Karpas-422 (cell line): ENCODE measurements around the gene CTSC. TPM values are rescaled to one million over a fixed set of nuclear protein-coding genes. Genes with fewer than 3 reads are reported as not detected.
"Not testable (repeated sequence)": the region's sequence is repeated elsewhere in the genome, so short reads cannot be mapped to it uniquely, and the experiment has no call there.

ENCODE experiments used
- DNase-seq: peaks from one replicate; pipeline ENCODE4 v3.0.0-alpha.2; 2015
- H2AFZ ChIP-seq: fragments of 200-600 bp; sonication (generic); 2 replicates; pipeline ENCODE4 v1.6.1; 2014; ENCODE audit warnings: antibody characterized with exemption, low read length, mixed read lengths
- H3K27ac ChIP-seq: fragments of 200-600 bp; sonication (generic); 2 replicates; pipeline ENCODE4 v1.5.1; 2014; ENCODE audit warnings: mild to moderate bottlenecking, low read length, moderate library complexity
- H3K27me3 ChIP-seq: fragments of 200-600 bp; sonication (generic); 2 replicates; pipeline ENCODE4 v1.6.1; 2014; ENCODE audit warnings: low read length, mixed read lengths
- H3K36me3 ChIP-seq: fragments of 200-600 bp; sonication (generic); 2 replicates; pipeline ENCODE4 v1.6.1; 2014; ENCODE audit warnings: low read length, mixed read lengths; ENCODE audit not compliant: insufficient read depth
- H3K4me1 ChIP-seq: fragments of 200-600 bp; sonication (generic); 2 replicates; pipeline ENCODE4 v1.6.1; 2014; ENCODE audit warnings: mild to moderate bottlenecking, low read length, mixed read lengths
- H3K4me2 ChIP-seq: fragments of 200-600 bp; sonication (generic); 2 replicates; pipeline ENCODE4 v1.6.1; 2014; ENCODE audit warnings: low read length, low read depth, mild to moderate bottlenecking; ENCODE audit not compliant: poor library complexity, severe bottlenecking
- H3K4me3 ChIP-seq: fragments of 200-600 bp; sonication (generic); 2 replicates; pipeline ENCODE4 v1.5.1; 2014; ENCODE audit warnings: mild to moderate bottlenecking, antibody characterized with exemption, low read length, mixed read lengths
- H3K79me2 ChIP-seq: fragments of 200-600 bp; sonication (generic); 2 replicates; pipeline ENCODE4 v1.6.1; 2014; ENCODE audit warnings: mild to moderate bottlenecking, low read length, mixed read lengths
- H3K9ac ChIP-seq: fragments of 200-600 bp; sonication (generic); 2 replicates; pipeline ENCODE4 v1.6.0; 2014; ENCODE audit warnings: low read length
- H3K9me2 ChIP-seq: fragments of 200-600 bp; sonication (generic), shearing (Covaris generic); replicated peaks from 2 replicates; pipeline ENCODE4 v1.6.0; 2014; ENCODE audit warnings: mild to moderate bottlenecking, low read length, moderate library complexity; ENCODE audit not compliant: insufficient read depth
- H3K9me3 ChIP-seq: fragments of 300-700, 200-600 bp; sonication (generic); 2 replicates; pipeline ENCODE4 v1.6.1; 2014; ENCODE audit warnings: low read length, mixed read lengths
- H4K20me1 ChIP-seq: fragments of 200-600 bp; sonication (generic); 2 replicates; pipeline ENCODE4 v1.6.1; 2014; ENCODE audit warnings: mild to moderate bottlenecking, antibody characterized with exemption, low read length, low read depth; ENCODE audit not compliant: insufficient read depth
- total RNA-seq: library from RNA; depleted of rRNA; stranded (reverse); fragments of >200 nt; shearing (Covaris generic); gene quantifications from 2 replicates; pipeline ENCODE4 v1.2.3, GENCODE V29; 2014; ENCODE audit warnings: low replicate concordance

CTSC gene
- total RNA-seq, 1 experiment from 2014 or later, result 453 TPM

DNA sequence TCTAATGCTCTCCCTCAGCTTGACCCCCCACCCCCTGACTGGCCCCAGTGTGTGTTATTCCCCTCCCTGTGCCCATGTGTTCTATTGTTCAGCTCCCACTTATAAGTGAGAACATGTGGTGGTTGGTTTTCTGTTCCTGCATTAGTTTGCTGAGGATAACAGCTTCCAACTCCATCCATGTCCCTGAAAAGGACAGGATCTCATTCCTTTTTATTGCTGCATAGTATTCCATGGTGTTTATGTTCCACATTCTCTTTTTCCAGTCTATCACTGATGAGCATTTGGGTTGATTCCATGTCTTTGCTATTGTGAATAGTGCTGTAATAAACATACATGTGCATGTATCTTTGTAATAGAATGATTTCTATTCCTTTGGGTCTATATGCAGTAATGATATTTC, 16.1 kb downstream of the CTSC start:
- not testable (repeated sequence) for H4K20me1 ChIP-seq, DNase-seq, H2AFZ ChIP-seq, H3K9me3 ChIP-seq, H3K9me2 ChIP-seq, H3K4me2 ChIP-seq, H3K27me3 ChIP-seq, H3K4me3 ChIP-seq, H3K4me1 ChIP-seq, H3K9ac ChIP-seq, H3K27ac ChIP-seq
- Histone ChIP-seq H3K36me3 (peaks cover 81% of the 10 kb centered on the region), H3K79me2 (peaks cover 94% of the 10 kb centered on the region)

- H3K79me2 ChIP-seq, result peaks cover 93% of the 10 kb centered on the region
- peaks cover 7% of the 10 kb centered on the region; the same call in 1 of the 2 replicates for H4K20me1 ChIP-seq
- no peak overlapping the region for H2AFZ ChIP-seq
- no peaks in the 10 kb centered on the region for H3K27me3 ChIP-seq
- DNase-seq, result no peak
- no peak overlapping the region for H3K9ac ChIP-seq
- H3K4me2 ChIP-seq, result no peak overlapping the region
- H3K27ac ChIP-seq, result no peak overlapping the region
- H3K36me3 ChIP-seq, result peaks cover 79% of the 10 kb centered on the region
- no peak overlapping the region for H3K4me3 ChIP-seq
- no peaks in the 10 kb centered on the region for H3K4me1 ChIP-seq
- no peaks in the 10 kb centered on the region for H3K9me2 ChIP-seq
- H3K9me3 ChIP-seq, result no peaks in the 10 kb centered on the region
These were observed 17.4 kb downstream of the CTSC start for GRCh38 chr11:88320149-88320559.

DNA sequence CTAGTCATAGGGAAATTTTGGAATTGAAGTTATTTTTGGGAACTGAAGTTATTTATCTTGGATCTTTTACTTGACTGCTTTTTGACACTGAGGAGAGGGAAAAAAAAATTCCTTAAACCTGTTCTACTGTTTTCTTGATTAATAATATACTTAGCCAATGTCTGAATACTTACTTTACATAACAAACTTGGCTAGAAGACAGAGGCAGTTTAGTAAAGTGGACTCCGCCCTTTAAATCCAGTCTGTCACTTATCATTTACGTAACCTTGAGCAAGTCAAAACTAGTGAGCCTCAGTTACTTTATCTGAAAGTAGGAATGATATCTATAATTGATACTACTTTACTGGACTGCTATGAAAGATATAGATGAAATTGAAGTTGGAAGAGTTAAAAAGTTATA, 19.5 kb downstream of the CTSC start:
- Histone ChIP-seq H3K36me3 (peaks cover 67% of the 10 kb centered on the region), H2AFZ (no peak overlapping the region), H3K9me2 (no peaks in the 10 kb centered on the region), H3K4me2 (no peak overlapping the region), H3K27me3 (no peaks in the 10 kb centered on the region), H3K9me3 (no peaks in the 10 kb centered on the region), H4K20me1 (peaks cover 7% of the 10 kb centered on the region; the same call in 1 of the 2 replicates), H3K9ac (no peak overlapping the region), H3K4me1 (no peaks in the 10 kb centered on the region), H3K79me2 (peaks cover 92% of the 10 kb centered on the region), H3K4me3 (no peak overlapping the region), H3K27ac (no peak overlapping the region)
- no peak for DNase-seq

DNA sequence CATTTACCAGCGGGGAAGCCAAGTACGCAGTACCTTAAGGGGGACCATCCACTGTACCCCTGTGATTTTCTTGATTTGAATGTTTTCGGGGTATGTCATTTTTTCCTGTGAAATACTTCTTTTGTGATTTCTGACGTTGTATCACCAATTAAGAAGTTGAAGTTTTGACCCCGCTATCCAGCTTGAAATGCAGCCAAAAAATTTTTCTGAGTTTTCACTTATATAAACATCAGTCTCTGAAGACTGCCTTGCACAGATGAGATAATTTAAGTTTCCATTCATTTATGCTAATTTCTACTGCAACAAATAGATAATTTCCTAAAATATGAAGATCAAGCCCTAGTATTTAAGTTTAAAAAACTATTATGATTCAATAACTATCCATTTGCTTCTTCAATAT, 20.0 kb downstream of the CTSC start:
- no peaks in the 10 kb centered on the region for H3K9me2 ChIP-seq
- peaks cover 7% of the 10 kb centered on the region; the same call in 1 of the 2 replicates for H4K20me1 ChIP-seq
- H2AFZ ChIP-seq, result no peak overlapping the region
- peaks cover 66% of the 10 kb centered on the region for H3K36me3 ChIP-seq
- H3K4me1 ChIP-seq, result no peaks in the 10 kb centered on the region
- no peaks in the 10 kb centered on the region for H3K9me3 ChIP-seq
- no peak overlapping the region for H3K27ac ChIP-seq
- no peaks in the 10 kb centered on the region for H3K27me3 ChIP-seq
- DNase-seq, result no peak
- H3K4me3 ChIP-seq, result no peak overlapping the region
- peaks cover 92% of the 10 kb centered on the region for H3K79me2 ChIP-seq
- no peak overlapping the region for H3K4me2 ChIP-seq
- no peak overlapping the region for H3K9ac ChIP-seq

GRCh38 chr11:88315981-88316441, 21.5 kb downstream of the CTSC start:
- DNase-seq, result no peak
- no peak overlapping the region for H3K4me2 ChIP-seq
- H3K9me2 ChIP-seq, result no peaks in the 10 kb centered on the region
- H2AFZ ChIP-seq, result no peak overlapping the region
- H3K4me1 ChIP-seq, result peaks cover 2% of the 10 kb centered on the region
- H3K9me3 ChIP-seq, result no peaks in the 10 kb centered on the region
- no peak overlapping the region for H3K27ac ChIP-seq
- no peak overlapping the region for H3K4me3 ChIP-seq
- peaks cover 67% of the 10 kb centered on the region for H3K36me3 ChIP-seq
- H3K9ac ChIP-seq, result no peak overlapping the region
- peaks cover 92% of the 10 kb centered on the region for H3K79me2 ChIP-seq
- H3K27me3 ChIP-seq, result no peaks in the 10 kb centered on the region
- peaks cover 7% of the 10 kb centered on the region; the same call in 1 of the 2 replicates for H4K20me1 ChIP-seq

GRCh38 chr11:88315015-88315414, 22.5 kb downstream of the CTSC start:
- peaks cover 73% of the 10 kb centered on the region for H3K36me3 ChIP-seq
- no peaks in the 10 kb centered on the region for H3K9me2 ChIP-seq
- no peak overlapping the region for H3K4me2 ChIP-seq
- H3K79me2 ChIP-seq, result peaks cover 93% of the 10 kb centered on the region
- H3K4me1 ChIP-seq, result peaks cover 10% of the 10 kb centered on the region
- no peaks in the 10 kb centered on the region for H3K9me3 ChIP-seq
- no peak overlapping the region for H3K27ac ChIP-seq
- no peak overlapping the region for H3K4me3 ChIP-seq
- H3K9ac ChIP-seq, result no peak overlapping the region
- H4K20me1 ChIP-seq, result peaks cover 7% of the 10 kb centered on the region; the same call in 1 of the 2 replicates
- no peaks in the 10 kb centered on the region for H3K27me3 ChIP-seq
- H2AFZ ChIP-seq, result no peak overlapping the region
- DNase-seq, result no peak

DNA sequence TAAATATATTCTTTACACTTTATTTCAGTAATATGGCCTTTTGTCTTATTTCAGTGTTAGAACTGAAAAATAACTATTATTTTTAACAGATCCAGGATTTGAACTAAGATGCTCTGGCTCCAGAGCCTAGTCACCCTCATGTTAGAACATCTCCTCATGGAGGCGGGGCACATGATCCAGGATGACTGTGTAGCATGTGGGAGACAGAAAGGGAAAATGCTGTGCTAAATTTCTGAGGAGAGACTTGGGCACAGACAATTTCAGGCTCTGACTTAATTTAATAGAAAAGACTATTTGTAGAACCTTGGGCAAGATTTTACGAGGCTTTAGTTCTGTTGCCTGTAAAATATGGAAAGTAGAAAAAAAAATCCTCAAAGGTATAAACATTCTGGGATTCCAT, 24.1 kb downstream of the CTSC start:
- Histone ChIP-seq H4K20me1 (peaks cover 13% of the 10 kb centered on the region; the same call in 1 of the 2 replicates), H3K4me1 (peaks cover 10% of the 10 kb centered on the region), H3K36me3 (peaks cover 79% of the 10 kb centered on the region)

GRCh38 chr11:88312628-88313027, 24.9 kb downstream of the CTSC start:
- no peaks in the 10 kb centered on the region for H3K9me3 ChIP-seq
- peaks cover 77% of the 10 kb centered on the region for H3K36me3 ChIP-seq
- H3K4me1 ChIP-seq, result peaks cover 10% of the 10 kb centered on the region
- H4K20me1 ChIP-seq, result peaks cover 9% of the 10 kb centered on the region; the same call in 1 of the 2 replicates
- peaks cover 91% of the 10 kb centered on the region for H3K79me2 ChIP-seq
- no peak overlapping the region for H3K9ac ChIP-seq
- no peak overlapping the region for H3K4me2 ChIP-seq
- H2AFZ ChIP-seq, result no peak overlapping the region
- no peak overlapping the region for H3K27ac ChIP-seq
- H3K4me3 ChIP-seq, result no peak overlapping the region
- H3K27me3 ChIP-seq, result no peaks in the 10 kb centered on the region
- H3K9me2 ChIP-seq, result no peaks in the 10 kb centered on the region
- no peak for DNase-seq

More for the DNA sequence above, 24.1 kb downstream of the CTSC start:
- H3K9me2 ChIP-seq, result no peaks in the 10 kb centered on the region
- H3K4me3 ChIP-seq, result no peak overlapping the region
- no peaks in the 10 kb centered on the region for H3K9me3 ChIP-seq
- no peak overlapping the region for H3K9ac ChIP-seq
- no peak overlapping the region for H3K27ac ChIP-seq
- peaks cover 93% of the 10 kb centered on the region for H3K79me2 ChIP-seq
- H2AFZ ChIP-seq, result no peak overlapping the region
- DNase-seq, result no peak
- no peak overlapping the region for H3K4me2 ChIP-seq
- H3K27me3 ChIP-seq, result no peaks in the 10 kb centered on the region
